ENCODE measurements around the gene NR2C1. TPM values are rescaled to one million over a fixed set of nuclear protein-coding genes. Genes with fewer than 3 reads are reported as not detected.

The NR2C1 gene
- total and polyA plus RNA-seq, 9 of the 15 experiments (the other 6 are each of a cell fraction or from before 2014, with no cell fraction given) = 8.5 to 42.4 (median 35.6) TPM

DNA sequence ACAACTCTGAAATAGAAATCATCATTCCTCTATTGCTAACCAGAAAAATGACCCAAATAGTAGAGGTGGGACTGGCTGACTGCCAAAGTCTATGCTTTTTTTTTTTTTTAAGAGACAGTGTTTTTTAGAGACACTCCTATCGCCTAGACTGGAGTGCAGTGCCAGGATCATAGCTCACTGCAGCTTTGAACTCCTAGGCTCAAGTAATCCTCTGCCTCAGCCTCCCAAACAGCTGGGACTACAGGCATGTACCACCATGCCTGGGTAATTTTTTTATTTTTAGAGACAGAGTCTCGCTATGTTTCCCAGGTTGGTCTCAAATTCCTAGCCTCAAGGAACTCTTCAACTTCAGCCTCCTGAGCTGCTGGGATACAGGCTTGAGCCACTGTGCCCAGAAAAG, 19.2 kb downstream of the NR2C1 start (continued):
- TF ChIP-seq, protein P1, sequence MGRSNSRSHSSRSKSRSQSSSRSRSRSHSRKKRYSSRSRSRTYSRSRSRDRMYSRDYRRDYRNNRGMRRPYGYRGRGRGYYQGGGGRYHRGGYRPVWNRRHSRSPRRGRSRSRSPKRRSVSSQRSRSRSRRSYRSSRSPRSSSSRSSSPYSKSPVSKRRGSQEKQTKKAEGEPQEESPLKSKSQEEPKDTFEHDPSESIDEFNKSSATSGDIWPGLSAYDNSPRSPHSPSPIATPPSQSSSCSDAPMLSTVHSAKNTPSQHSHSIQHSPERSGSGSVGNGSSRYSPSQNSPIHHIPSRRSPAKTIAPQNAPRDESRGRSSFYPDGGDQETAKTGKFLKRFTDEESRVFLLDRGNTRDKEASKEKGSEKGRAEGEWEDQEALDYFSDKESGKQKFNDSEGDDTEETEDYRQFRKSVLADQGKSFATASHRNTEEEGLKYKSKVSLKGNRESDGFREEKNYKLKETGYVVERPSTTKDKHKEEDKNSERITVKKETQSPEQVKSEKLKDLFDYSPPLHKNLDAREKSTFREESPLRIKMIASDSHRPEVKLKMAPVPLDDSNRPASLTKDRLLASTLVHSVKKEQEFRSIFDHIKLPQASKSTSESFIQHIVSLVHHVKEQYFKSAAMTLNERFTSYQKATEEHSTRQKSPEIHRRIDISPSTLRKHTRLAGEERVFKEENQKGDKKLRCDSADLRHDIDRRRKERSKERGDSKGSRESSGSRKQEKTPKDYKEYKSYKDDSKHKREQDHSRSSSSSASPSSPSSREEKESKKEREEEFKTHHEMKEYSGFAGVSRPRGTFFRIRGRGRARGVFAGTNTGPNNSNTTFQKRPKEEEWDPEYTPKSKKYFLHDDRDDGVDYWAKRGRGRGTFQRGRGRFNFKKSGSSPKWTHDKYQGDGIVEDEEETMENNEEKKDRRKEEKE (IDR thresholded peaks at IDR 0.05; ENCODE audit: borderline replicate concordance in 1 of 2, control insufficient read depth in 1 of 2, low read depth in 2 of 2, low read length in 1 of 2) = no peak
- TF ChIP-seq, protein P2, sequence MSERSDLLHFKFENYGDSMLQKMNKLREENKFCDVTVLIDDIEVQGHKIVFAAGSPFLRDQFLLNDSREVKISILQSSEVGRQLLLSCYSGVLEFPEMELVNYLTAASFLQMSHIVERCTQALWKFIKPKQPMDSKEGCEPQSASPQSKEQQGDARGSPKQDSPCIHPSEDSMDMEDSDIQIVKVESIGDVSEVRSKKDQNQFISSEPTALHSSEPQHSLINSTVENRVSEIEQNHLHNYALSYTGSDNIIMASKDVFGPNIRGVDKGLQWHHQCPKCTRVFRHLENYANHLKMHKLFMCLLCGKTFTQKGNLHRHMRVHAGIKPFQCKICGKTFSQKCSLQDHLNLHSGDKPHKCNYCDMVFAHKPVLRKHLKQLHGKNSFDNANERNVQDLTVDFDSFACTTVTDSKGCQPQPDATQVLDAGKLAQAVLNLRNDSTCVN (CRISPR knock-in tag; IDR thresholded peaks at IDR 0.05) = no peak
- TF ChIP-seq ZNF699 (CRISPR knock-in tag; IDR thresholded peaks at IDR 0.05; ENCODE audit: insufficient replicate concordance) (no peak), BRCA1 (IDR thresholded peaks at IDR 0.05) (no peak), BRCA1 (CRISPR knock-in tag; IDR thresholded peaks at IDR 0.05) (no peak), TGIF2 (CRISPR knock-in tag; IDR thresholded peaks at IDR 0.05) (no peak), NFATC3 (IDR thresholded peaks at IDR 0.05) (no peak), ZNF707 (CRISPR knock-in tag; conservative IDR thresholded peaks at IDR 0.05) (no peak), MECOM (CRISPR knock-in tag; IDR thresholded peaks at IDR 0.05) (no peak), TCF3 (CRISPR knock-in tag; IDR thresholded peaks at IDR 0.05) (no peak), RFX1 (IDR thresholded peaks at IDR 0.05) (no peak)
- TF ChIP-seq, protein P3, sequence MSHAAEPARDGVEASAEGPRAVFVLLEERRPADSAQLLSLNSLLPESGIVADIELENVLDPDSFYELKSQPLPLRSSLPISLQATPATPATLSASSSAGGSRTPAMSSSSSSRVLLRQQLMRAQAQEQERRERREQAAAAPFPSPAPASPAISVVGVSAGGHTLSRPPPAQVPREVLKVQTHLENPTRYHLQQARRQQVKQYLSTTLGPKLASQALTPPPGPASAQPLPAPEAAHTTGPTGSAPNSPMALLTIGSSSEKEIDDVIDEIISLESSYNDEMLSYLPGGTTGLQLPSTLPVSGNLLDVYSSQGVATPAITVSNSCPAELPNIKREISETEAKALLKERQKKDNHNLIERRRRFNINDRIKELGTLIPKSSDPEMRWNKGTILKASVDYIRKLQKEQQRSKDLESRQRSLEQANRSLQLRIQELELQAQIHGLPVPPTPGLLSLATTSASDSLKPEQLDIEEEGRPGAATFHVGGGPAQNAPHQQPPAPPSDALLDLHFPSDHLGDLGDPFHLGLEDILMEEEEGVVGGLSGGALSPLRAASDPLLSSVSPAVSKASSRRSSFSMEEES (CRISPR knock-in tag; IDR thresholded peaks at IDR 0.05) = no peak

Data from K562 (cell line).